Measurements from ENCODE around the gene ACTN1.
A peak's percentile ranks its signal among the peaks of the same experiment; 100 is the strongest.
"Not testable (repeated sequence)": the region's sequence is repeated elsewhere in the genome, so short reads cannot be mapped to it uniquely, and the experiment has no call there.

Gene ACTN1

DNA sequence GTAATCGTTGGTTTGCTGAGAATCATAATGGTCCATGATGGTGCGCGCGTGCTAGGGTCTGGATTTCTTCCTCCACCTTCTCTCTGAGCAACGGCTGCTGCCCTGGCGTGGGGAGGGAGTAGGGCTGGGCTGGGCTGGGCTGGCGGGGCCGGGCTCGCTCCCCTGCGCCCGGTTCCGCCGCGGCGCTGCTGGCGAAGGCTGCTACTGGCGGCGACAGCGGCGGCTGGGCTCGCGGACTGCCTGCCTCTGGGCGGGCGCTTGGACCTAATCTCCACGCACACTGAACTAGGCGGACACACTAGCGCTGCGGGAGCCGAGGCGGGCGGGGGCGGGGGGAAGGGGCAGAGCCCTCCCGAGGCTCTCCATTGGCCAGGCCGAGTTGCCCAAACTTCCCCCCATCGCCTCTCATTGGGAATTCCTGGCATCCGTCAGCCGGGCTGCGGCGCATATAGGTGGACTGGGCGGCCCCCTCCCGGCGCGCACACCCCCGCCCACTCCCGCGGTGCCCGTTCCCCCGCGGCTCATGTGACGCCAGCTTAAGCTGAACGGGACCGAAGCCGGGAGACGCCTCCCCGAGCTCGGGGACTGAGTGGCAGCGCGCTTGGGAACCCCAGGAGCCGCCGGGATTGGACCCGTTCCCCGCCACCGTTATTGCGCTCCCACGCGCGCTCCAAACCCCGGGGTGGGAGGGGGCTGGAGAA lies at the start of gene ACTN1:
ACTN1 (minus strand) TSS at position 282 of the 701 bp plus-strand sequence; CDS start at position 36, 246 bp downstream.
- peak; percentile 39 for DNase-seq

DNA sequence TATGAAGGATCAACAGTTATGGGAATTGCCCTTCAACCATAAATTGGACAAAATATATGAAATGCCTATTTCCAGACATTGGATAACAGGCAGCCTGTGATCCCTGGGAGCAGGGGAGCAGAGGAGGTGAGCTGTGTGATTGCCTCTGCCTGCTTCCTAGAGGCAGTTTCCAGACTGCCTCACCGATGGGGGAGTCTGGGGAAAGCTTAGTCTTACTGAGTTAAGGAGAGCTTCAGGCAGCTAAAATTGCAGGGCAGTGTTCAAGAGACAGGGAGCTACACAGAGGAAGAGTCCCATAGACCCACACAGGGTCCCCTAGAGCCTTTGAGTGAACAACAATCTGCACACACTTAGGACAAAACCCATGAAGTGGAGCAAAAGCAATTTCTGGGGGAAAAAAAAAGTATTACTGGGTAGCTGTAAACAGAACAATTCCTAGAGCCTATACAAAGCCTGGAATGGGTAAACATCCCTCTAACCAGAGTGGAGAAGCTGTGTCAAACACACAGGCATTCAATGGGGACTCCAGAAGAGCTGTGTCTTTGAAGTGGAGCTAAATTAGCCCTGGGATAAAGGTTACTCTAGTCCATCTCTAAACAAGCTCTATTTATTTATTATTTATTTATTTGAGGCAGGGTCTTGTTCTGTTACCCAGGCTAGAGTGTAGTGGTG lies 48.3 kb upstream of the ACTN1 start:
- no peak for DNase-seq

DNA sequence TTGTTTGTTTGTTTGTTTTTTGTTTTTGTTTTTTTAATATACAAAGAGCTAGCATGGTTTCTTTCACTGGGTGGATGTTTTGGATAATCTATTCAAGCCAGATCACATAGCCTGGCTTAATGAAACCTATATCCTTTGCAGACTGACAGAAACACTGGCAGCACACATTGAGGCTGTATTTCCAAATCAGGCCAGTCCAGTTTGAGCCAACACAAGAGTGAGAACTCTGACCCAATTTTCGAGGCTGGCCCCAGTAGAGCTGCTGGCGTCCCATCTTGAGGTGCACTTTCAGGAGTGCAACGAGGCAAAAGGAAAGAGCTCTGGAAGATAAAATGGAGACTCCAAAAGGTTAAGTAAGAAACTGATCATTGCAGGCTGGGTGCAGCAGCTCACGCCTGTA lies 43.9 kb upstream of the ACTN1 start:
- DNase-seq = no peak

DNA sequence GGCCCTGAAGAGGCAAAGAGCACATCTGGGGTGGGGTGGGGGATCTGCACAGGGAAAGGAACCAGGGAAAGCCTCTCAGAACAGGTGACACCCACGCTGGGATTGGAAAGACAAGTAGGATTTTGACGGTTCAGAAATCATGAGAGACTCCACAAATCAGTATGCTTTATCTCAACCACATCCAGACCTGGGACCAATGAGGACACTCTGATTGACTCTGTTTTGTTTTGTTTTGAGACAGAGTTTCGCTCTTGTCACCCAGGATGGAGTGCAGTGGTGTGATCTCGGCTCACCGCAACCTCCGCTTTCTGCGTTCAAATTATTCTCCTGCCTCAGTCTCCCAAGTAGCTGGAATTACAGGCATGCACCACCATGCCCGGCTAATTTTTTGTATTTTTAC lies 43.0 kb upstream of the ACTN1 start:
- DNase-seq = not testable (repeated sequence)

- DNase-seq = no peak
Observed at GRCh38 chr14:69017706-69018105, 38.6 kb upstream of the ACTN1 start.

GRCh38 chr14:69014829-69015259 lies 35.7 kb upstream of the ACTN1 start:
- no peak for DNase-seq

GRCh38 chr14:69013943-69014782 lies 35.1 kb upstream of the ACTN1 start:
- DNase-seq = no peak

DNA sequence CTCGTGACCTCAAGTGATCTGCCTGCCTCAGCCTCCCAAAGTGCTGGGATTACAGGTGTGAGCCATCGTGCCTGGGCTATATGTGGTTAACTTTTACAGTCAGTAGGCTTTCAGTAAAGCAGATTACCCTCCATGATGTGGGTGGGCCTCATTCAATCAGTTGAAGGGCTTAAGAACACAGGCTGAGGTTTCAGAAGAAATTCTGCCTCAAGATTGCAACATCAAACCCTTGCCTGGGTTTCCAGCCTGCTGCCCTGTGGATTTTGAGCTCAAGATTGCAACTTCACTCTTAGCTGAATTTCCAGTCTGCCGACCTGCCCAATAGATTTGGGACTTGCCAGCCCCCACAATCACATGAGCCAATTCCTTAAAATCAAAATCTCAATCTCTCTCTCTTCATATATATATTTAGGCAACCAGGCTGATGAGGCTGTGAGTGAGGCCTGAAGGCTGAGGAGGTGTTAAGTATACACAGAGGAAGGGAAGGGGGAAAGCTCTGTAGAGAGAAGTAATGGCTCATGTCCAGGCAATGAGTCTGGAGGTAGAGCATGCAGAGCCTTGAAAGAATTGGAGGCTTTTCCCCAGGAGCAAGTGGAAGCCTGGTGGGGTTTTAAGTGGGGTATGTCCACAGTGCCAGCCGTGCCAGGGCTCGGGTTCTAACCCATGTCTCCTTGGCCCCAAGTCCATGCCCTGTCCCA lies 33.3 kb upstream of the ACTN1 start:
- DNase-seq = no peak

DNA sequence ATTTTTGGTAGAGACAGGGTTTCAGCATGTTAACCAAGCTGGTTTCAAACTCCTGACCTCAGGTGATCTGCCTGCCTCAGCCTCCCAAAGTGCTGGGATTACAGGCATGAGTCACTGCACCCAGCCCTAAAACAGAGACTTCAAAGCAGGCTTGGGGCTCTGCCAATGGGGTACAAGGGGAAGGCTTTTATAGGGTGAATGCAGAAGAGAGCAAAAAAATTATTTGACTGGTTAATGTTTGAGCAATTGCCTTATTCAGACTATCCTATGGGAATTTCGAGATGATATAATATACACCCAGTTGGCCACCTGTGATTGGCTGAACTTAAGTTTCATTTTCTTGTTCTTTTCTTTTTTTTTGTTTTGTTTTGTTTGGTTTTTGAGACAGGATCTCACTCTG lies 31.5 kb upstream of the ACTN1 start:
- no peak for DNase-seq

DNA sequence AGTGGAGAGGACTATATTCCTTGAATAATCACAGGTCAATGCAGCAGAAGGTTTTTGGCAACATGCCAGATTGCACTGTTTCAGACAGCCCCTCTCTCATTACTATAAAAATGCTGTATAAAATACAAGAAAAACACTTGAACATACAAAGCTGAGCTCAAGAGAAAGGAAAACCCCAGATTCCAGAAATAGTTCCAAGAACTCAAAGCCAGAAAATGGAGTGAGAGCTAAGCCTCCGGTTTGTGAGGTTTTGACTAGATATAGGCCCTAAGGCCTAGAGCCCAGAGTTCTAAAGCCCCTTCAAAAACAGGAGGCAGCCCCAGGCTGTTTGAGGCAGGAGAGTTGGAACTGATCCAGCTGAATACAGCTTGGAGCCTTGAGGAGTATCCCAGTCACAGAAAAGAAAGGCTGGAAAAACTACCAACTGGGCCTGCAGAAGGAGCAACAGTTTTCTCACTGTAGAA lies 29.4 kb upstream of the ACTN1 start:
- DNase-seq = no peak

GRCh38 chr14:69006346-69006745 lies 27.2 kb upstream of the ACTN1 start:
- no peak for DNase-seq

DNA sequence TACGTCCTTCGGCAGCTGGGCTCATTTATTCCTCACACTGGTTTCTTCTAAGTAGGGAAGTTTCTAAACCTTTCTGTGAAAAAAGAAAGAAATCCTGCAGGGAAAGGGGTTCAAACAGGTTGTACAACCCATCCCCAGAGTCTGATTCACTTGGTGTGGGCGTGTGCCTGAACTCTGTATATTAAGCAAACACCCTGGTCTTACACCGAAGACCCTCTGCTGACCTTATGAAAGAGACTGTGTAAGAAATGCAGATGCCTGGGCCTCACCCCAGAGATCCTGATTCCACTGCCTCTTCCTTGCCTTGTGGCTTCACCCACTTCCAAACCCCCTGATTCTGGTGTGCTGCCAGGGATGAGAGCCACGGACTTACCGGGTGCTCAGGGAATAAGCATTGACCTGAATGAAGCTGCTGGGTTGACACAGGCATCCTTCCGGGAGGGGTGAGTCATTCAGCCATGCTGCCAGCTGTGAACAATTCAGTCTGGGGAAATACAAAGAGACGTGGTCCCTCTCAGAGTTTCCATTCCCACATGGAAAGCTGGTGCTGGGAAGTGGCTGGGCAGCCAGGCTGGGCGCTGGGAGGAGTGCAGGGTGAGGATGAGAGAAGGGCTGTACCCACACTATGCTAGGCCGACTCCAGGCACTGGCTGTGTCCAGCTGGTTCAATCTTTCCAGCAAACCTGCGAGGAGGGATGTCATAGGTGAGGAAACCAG lies 26.5 kb upstream of the ACTN1 start:
- no peak for DNase-seq

- no peak for DNase-seq
Observed at GRCh38 chr14:69004731-69005431, 25.8 kb upstream of the ACTN1 start.

- DNase-seq = no peak
Observed at GRCh38 chr14:69003626-69004025, 24.5 kb upstream of the ACTN1 start.

GRCh38 chr14:69002069-69002468 lies 23.0 kb upstream of the ACTN1 start:
- no peak for DNase-seq

GRCh38 chr14:69001375-69001774 lies 22.3 kb upstream of the ACTN1 start:
- DNase-seq = no peak

GRCh38 chr14:68998062-68998461 lies 19.0 kb upstream of the ACTN1 start:
- no peak for DNase-seq

- no peak for DNase-seq
Observed at GRCh38 chr14:68995731-68996130, 16.6 kb upstream of the ACTN1 start.

DNA sequence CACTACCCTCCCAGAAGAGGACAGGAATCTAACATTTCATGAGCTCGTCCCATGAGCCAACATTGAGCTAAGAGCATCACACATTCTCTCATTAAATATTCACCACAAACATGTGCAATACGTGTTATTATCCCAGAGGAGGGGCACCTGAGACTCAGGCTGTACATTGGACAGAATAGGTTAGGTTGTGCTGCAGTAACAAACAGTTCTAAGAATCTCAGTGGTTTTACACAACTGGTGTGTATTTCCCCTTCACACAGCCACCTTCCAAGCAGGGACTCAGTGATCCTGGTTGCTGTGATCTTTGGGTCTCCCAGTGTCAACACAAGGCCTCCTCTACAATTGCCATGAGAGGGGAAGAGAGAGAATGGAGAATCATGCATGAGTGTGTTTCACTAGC lies 15.0 kb upstream of the ACTN1 start:
- DNase-seq = no peak

GRCh38 chr14:68987653-68988036 lies 8.5 kb upstream of the ACTN1 start:
- no peak for DNase-seq

- DNase-seq = no peak
Observed at GRCh38 chr14:68986926-68987652, 8.0 kb upstream of the ACTN1 start.
